ENCODE measurements around the gene KRTAP10-1. TPM values are rescaled to one million over a fixed set of nuclear protein-coding genes. Genes with fewer than 3 reads are reported as not detected.
"Not testable (repeated sequence)": the region's sequence is repeated elsewhere in the genome, so short reads cannot be mapped to it uniquely, and the experiment has no call there.

Gene KRTAP10-1
- total RNA-seq, 1 experiment from 2014 or later = not detected

- DNase-seq (ENCODE audit: low read depth, low spot score) = no peak
Measured at GRCh38 chr21:44572959-44573583, 33.1 kb upstream of the KRTAP10-1 start.

GRCh38 chr21:44571844-44572782, 32.1 kb upstream of the KRTAP10-1 start:
- no peak for DNase-seq (ENCODE audit: low read depth, low spot score)
- in situ Hi-C loops (cut with HindIII; ENCODE audit: low pct_unique_long_range_greater_than_20kb, low sequenced_read_pairs) = no loop called here

More at GRCh38 chr21:44572959-44573583, 33.1 kb upstream of the KRTAP10-1 start:
- in situ Hi-C loops (cut with HindIII; ENCODE audit: low pct_unique_long_range_greater_than_20kb, low sequenced_read_pairs) = no loop called here

- no peak for DNase-seq (ENCODE audit: low read depth, low spot score)
- in situ Hi-C loops (cut with HindIII; ENCODE audit: low pct_unique_long_range_greater_than_20kb, low sequenced_read_pairs) = no loop called here
Measured at GRCh38 chr21:44571296-44571695, 31.3 kb upstream of the KRTAP10-1 start.

- in situ Hi-C loops (cut with HindIII; ENCODE audit: low pct_unique_long_range_greater_than_20kb, low sequenced_read_pairs) = no loop called here
- DNase-seq (ENCODE audit: low read depth, low spot score) = no peak
Measured at GRCh38 chr21:44569861-44570517, 30.0 kb upstream of the KRTAP10-1 start.

GRCh38 chr21:44568667-44569556, 28.9 kb upstream of the KRTAP10-1 start:
- in situ Hi-C loops (cut with HindIII; ENCODE audit: low pct_unique_long_range_greater_than_20kb, low sequenced_read_pairs) = no loop called here
- no peak for DNase-seq (ENCODE audit: low read depth, low spot score)

- in situ Hi-C loops (cut with HindIII; ENCODE audit: low pct_unique_long_range_greater_than_20kb, low sequenced_read_pairs) = no loop called here
- no peak for DNase-seq (ENCODE audit: low read depth, low spot score)
Measured at GRCh38 chr21:44568261-44568660, 28.3 kb upstream of the KRTAP10-1 start.

GRCh38 chr21:44567481-44568171, 27.6 kb upstream of the KRTAP10-1 start:
- no peak for DNase-seq (ENCODE audit: low read depth, low spot score)
- in situ Hi-C loops (cut with HindIII; ENCODE audit: low pct_unique_long_range_greater_than_20kb, low sequenced_read_pairs) = no loop called here

GRCh38 chr21:44566403-44566802, 26.4 kb upstream of the KRTAP10-1 start:
- in situ Hi-C loops (cut with HindIII; ENCODE audit: low pct_unique_long_range_greater_than_20kb, low sequenced_read_pairs) = no loop called here
- DNase-seq (ENCODE audit: low read depth, low spot score) = no peak

- no peak for DNase-seq (ENCODE audit: low read depth, low spot score)
- in situ Hi-C loops (cut with HindIII; ENCODE audit: low pct_unique_long_range_greater_than_20kb, low sequenced_read_pairs) = no loop called here
Measured at GRCh38 chr21:44564886-44565598, 25.0 kb upstream of the KRTAP10-1 start.

- in situ Hi-C loops (cut with HindIII; ENCODE audit: low pct_unique_long_range_greater_than_20kb, low sequenced_read_pairs) = no loop called here
- no peak for DNase-seq (ENCODE audit: low read depth, low spot score)
Measured at GRCh38 chr21:44564099-44564498, 24.1 kb upstream of the KRTAP10-1 start.

GRCh38 chr21:44558695-44559094, 18.7 kb upstream of the KRTAP10-1 start, which contains the start of gene KRTAP10-3:
KRTAP10-3 (minus strand) TSS chr21:44558795; CDS start chr21:44558715, 80 bp downstream.
- DNase-seq (ENCODE audit: low read depth, low spot score) = no peak
- in situ Hi-C loops (cut with HindIII; ENCODE audit: low pct_unique_long_range_greater_than_20kb, low sequenced_read_pairs) = no loop called here

GRCh38 chr21:44558329-44558675, 18.3 kb upstream of the KRTAP10-1 start:
- in situ Hi-C loops (cut with HindIII; ENCODE audit: low pct_unique_long_range_greater_than_20kb, low sequenced_read_pairs); DNase-seq (ENCODE audit: low read depth, low spot score): not testable (repeated sequence)

GRCh38 chr21:44557491-44558328, 17.7 kb upstream of the KRTAP10-1 start:
- in situ Hi-C loops (cut with HindIII; ENCODE audit: low pct_unique_long_range_greater_than_20kb, low sequenced_read_pairs) = no loop called here

GRCh38 chr21:44556879-44557278, 16.9 kb upstream of the KRTAP10-1 start:
- DNase-seq (ENCODE audit: low read depth, low spot score) = no peak
- in situ Hi-C loops (cut with HindIII; ENCODE audit: low pct_unique_long_range_greater_than_20kb, low sequenced_read_pairs) = no loop called here

More at GRCh38 chr21:44557491-44558328, 17.7 kb upstream of the KRTAP10-1 start:
- DNase-seq (ENCODE audit: low read depth, low spot score) = no peak

- in situ Hi-C loops (cut with HindIII; ENCODE audit: low pct_unique_long_range_greater_than_20kb, low sequenced_read_pairs) = no loop called here
- no peak for DNase-seq (ENCODE audit: low read depth, low spot score)
Measured at GRCh38 chr21:44555200-44555875, 15.3 kb upstream of the KRTAP10-1 start.
